ENCODE results near the gene B3GNT2. TPM values are rescaled to one million over a fixed set of nuclear protein-coding genes. Genes with fewer than 3 reads are reported as not detected.
A peak's percentile ranks its signal among the peaks of the same experiment; 100 is the strongest.

The B3GNT2 gene
- total RNA-seq, 1 experiment from 2014 or later, result 12.3 TPM

GRCh38 chr2:62227386-62228075 lies 31.6 kb downstream of the B3GNT2 start:
- POLR2A ChIA-PET, result no interaction called here
- no peak for TF ChIP-seq CTCF (IDR thresholded peaks at IDR 0.05; ENCODE audit: unreplicated experiment)
- peaks cover 9% of the 10 kb centered on the region for H3K36me3 Mint-ChIP-seq (ENCODE audit: insufficient read depth, unreplicated experiment)
- no peak overlapping the region for H3K4me3 Mint-ChIP-seq (ENCODE audit: unreplicated experiment)
- no peak for DNase-seq (ENCODE audit: unreplicated experiment)
- H3K27ac Mint-ChIP-seq (ENCODE audit: low read depth, unreplicated experiment), result peak overlapping the region; percentile 28
- intact Hi-C loops (cut with micrococcal nuclease), result no loop called here
- no peaks in the 10 kb centered on the region for H3K9me3 Mint-ChIP-seq (ENCODE audit: unreplicated experiment)
- CTCF ChIA-PET, result interaction anchor here (0.5 to 0.7 kb wide), 3 partner anchors 34 to 267 kb away, joined by 3 to 5 read pairs (median 3); no protein-coding TSS in a partner anchor
- H3K27me3 Mint-ChIP-seq (ENCODE audit: insufficient read depth, unreplicated experiment), result no peaks in the 10 kb centered on the region
- BruUV-seq (replicated peaks), result no TSS peak
- H3K4me1 Mint-ChIP-seq (ENCODE audit: insufficient read depth, unreplicated experiment), result no peaks in the 10 kb centered on the region

- BruUV-seq (replicated peaks), result no TSS peak
- Mint-ChIP-seq H3K27ac (ENCODE audit: low read depth, unreplicated experiment) (no peak overlapping the region), H3K27me3 (ENCODE audit: insufficient read depth, unreplicated experiment) (no peaks in the 10 kb centered on the region), H3K4me1 (ENCODE audit: insufficient read depth, unreplicated experiment) (no peaks in the 10 kb centered on the region), H3K36me3 (ENCODE audit: insufficient read depth, unreplicated experiment) (peaks cover 9% of the 10 kb centered on the region), H3K4me3 (ENCODE audit: unreplicated experiment) (no peak overlapping the region), H3K9me3 (ENCODE audit: unreplicated experiment) (no peaks in the 10 kb centered on the region)
- intact Hi-C loops (cut with micrococcal nuclease), result no loop called here
- TF ChIP-seq CTCF (IDR thresholded peaks at IDR 0.05; ENCODE audit: unreplicated experiment), result no peak
- ChIA-PET CTCF (no interaction called here), POLR2A (interaction anchor here (0.5 to 0.7 kb wide), 2 partner anchors 16 to 333 kb away, joined by 3 read pairs; no protein-coding TSS in a partner anchor)
- no peak for DNase-seq (ENCODE audit: unreplicated experiment)
These were observed 33.2 kb downstream of the B3GNT2 start for GRCh38 chr2:62229082-62229605.

DNA sequence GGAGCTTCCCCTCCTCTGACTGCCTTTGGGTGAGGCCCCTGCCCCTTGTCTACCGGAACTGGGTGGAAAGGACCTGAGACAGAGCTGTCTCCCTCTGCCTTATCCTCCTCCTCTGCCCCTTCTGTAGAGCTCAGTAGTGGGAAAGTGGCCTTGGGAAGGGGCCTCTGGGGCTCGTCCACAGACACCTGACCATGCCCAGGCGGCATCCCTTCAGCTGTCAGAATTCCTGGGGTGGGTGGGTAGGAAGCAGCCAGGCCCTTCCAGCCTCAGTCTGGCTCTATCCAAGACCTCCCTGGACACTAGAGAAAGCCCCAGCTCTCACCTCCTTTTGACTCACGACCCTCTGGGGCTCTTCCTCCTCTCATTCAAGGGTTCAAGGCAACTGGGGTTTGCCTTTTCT lies 35.6 kb downstream of the B3GNT2 start:
- Mint-ChIP-seq H3K36me3 (ENCODE audit: insufficient read depth, unreplicated experiment) (no peaks in the 10 kb centered on the region), H3K4me1 (ENCODE audit: insufficient read depth, unreplicated experiment) (no peaks in the 10 kb centered on the region), H3K4me3 (ENCODE audit: unreplicated experiment) (no peak overlapping the region), H3K9me3 (ENCODE audit: unreplicated experiment) (no peaks in the 10 kb centered on the region), H3K27me3 (ENCODE audit: insufficient read depth, unreplicated experiment) (no peaks in the 10 kb centered on the region), H3K27ac (ENCODE audit: low read depth, unreplicated experiment) (no peak overlapping the region)
- no peak for TF ChIP-seq CTCF (IDR thresholded peaks at IDR 0.05; ENCODE audit: unreplicated experiment)
- no TSS peak for BruUV-seq (replicated peaks)
- POLR2A ChIA-PET, result interaction anchor here (0.9 kb wide), 2 partner anchors 11 to 85 kb away, joined by 3 read pairs; no protein-coding TSS in a partner anchor
- DNase-seq (ENCODE audit: unreplicated experiment), result no peak
- CTCF ChIA-PET, result interaction anchor here (0.6 to 0.7 kb wide), 2 partner anchors 57 to 1177 kb away, joined by 3 to 4 read pairs; no protein-coding TSS in a partner anchor
- intact Hi-C loops (cut with micrococcal nuclease), result no loop called here

DNA sequence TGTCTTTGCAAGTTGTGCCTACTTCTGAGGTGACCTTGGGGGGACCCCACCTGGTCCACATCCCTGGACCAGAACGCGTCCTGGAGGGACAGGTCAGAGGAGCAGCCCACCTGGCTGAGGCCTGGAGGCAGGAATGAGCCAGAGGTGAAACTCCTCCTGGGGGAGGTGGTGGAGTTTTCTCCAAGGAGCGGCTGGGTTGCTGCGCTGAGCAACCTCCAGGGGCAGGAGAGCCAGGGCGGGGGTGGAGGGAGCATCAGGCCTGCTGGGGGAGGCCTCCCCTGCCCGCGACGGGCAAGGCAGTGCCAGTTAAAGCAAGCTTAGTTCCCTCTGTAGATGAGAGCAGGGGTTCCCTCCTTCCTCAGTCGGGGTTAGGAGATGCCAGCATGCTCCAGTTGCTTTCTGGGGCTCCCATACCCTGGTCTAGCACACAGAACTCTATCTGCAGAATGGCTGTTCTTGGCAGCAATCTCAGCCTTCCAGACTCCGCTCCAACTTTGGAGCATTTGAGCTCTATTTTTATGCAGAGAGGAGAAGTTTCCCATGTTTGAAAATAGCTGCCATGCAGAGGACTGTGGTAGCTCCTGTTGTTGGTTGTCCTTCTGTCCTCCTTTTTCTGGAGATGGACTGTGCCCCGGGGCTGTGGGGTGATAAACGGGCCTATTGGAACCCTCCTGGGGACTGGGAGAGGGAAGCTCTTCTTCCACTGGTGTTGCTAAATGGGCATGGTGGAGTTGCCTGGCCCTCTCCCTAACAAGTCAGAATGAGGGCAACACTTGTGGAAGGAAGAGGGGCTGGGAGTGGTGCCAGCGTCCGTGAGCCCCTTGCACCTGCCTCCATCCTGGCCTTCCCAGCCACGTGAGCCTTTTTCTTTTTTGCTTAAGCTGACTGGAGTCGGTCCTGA lies 39.1 kb downstream of the B3GNT2 start:
- Mint-ChIP-seq H3K4me1 (ENCODE audit: insufficient read depth, unreplicated experiment) (no peaks in the 10 kb centered on the region), H3K4me3 (ENCODE audit: unreplicated experiment) (no peak overlapping the region), H3K27me3 (ENCODE audit: insufficient read depth, unreplicated experiment) (no peaks in the 10 kb centered on the region), H3K27ac (ENCODE audit: low read depth, unreplicated experiment) (no peak overlapping the region), H3K36me3 (ENCODE audit: insufficient read depth, unreplicated experiment) (no peaks in the 10 kb centered on the region), H3K9me3 (ENCODE audit: unreplicated experiment) (no peaks in the 10 kb centered on the region)
- ChIA-PET CTCF (interaction anchor here (0.6 to 0.7 kb wide), 2 partner anchors 14 to 37 kb away, joined by 3 read pairs; no protein-coding TSS in a partner anchor), POLR2A (no interaction called here)
- TF ChIP-seq CTCF (IDR thresholded peaks at IDR 0.05; ENCODE audit: unreplicated experiment), result no peak
- DNase-seq (ENCODE audit: unreplicated experiment), result no peak
- BruUV-seq (replicated peaks), result no TSS peak
- intact Hi-C loops (cut with micrococcal nuclease), result no loop called here

Measured in MCF 10A (cell line).